Testis (tissue), 3 donors: ENCODE data around the gene TMEM201. TPM values are rescaled to one million over a fixed set of nuclear protein-coding genes. Genes with fewer than 3 reads are reported as not detected.

ENCODE experiments used
- DNase-seq: peaks from one replicate; pipeline ENCODE4 v3.0.0-alpha.2; 2019
- H3K27ac ChIP-seq, 2 donors: fragments of 200-600 bp; sonication (generic); one replicate each; pipeline ENCODE4 v1.5.1; 2019
- H3K27me3 ChIP-seq: fragments of 200-600 bp; sonication (generic); one replicate; pipeline ENCODE4 v1.5.1; 2019
- H3K36me3 ChIP-seq: fragments of 200-600 bp; sonication (generic); one replicate; pipeline ENCODE4 v1.5.1; 2017; ENCODE audit warnings: low read depth; ENCODE audit errors: missing control alignments
- H3K4me1 ChIP-seq: fragments of 200-600 bp; sonication (generic); one replicate; pipeline ENCODE4 v1.5.1; 2019
- H3K4me3 ChIP-seq, 2 donors: fragments of 200-600 bp; sonication (generic); one replicate each; pipeline ENCODE4 v1.5.1; 2017 to 2019
- H3K9me3 ChIP-seq: fragments of 200-600 bp; sonication (generic); one replicate; pipeline ENCODE4 v1.5.1; 2017
- POLR2A ChIP-seq: fragments of 450-650 bp; IDR thresholded peaks from one replicate; pipeline ENCODE4 v1.6.1; 2017; ENCODE audit warnings: antibody characterized with exemption, mild to moderate bottlenecking, moderate library complexity
- WGBS, 2 donors: methylation state at CpG; one replicate each; pipeline ENCODE4 v1.1.5; 2018; 5-methylcytosine and 5-hydroxymethylcytosine counted together
- intact Hi-C: fragments of 100-400 bp; cut with DNase I; formaldehyde crosslinking; loops from one replicate; pipeline ENCODE4 v1.15.1; 2023; ENCODE audit warnings: low total_unique reads
- polyA plus RNA-seq: library from polyadenylated mRNA; stranded (reverse); fragments of 350-450 nt; fragmentation: Illumina TruSeq; extraction: RNeasy Lipid Tissue Mini Kit (QIAGEN cat#74804); gene quantifications from one replicate; pipeline ENCODE4 v1.2.3, GENCODE V29; 2014; ENCODE audit warnings: low read depth, low replicate concordance; ENCODE audit not compliant: insufficient read depth
- total RNA-seq, 2 donors: library from RNA; depleted of rRNA; stranded (reverse); fragments of >200 nt; gene quantifications; one replicate each; pipeline ENCODE4 v1.2.3, GENCODE V29; 2016
- TF ChIP-seq, protein P1 (sequence below), 3 experiments: fragments of 450-650 bp in 2 of 3; fragments of 200-600 bp in 1 of 3; sonication (generic) in 1 of 3; IDR thresholded peaks; one replicate each; pipeline ENCODE4 v1.5.1; 2016 to 2019; ENCODE audit warnings: antibody characterized with exemption in 3 of 3, mild to moderate bottlenecking in 2 of 3, moderate library complexity in 1 of 3

TMEM201 gene
- total and polyA plus RNA-seq, 3 donors from 2014 or later = 26.6 to 36.2 (median 35.8) TPM

DNA sequence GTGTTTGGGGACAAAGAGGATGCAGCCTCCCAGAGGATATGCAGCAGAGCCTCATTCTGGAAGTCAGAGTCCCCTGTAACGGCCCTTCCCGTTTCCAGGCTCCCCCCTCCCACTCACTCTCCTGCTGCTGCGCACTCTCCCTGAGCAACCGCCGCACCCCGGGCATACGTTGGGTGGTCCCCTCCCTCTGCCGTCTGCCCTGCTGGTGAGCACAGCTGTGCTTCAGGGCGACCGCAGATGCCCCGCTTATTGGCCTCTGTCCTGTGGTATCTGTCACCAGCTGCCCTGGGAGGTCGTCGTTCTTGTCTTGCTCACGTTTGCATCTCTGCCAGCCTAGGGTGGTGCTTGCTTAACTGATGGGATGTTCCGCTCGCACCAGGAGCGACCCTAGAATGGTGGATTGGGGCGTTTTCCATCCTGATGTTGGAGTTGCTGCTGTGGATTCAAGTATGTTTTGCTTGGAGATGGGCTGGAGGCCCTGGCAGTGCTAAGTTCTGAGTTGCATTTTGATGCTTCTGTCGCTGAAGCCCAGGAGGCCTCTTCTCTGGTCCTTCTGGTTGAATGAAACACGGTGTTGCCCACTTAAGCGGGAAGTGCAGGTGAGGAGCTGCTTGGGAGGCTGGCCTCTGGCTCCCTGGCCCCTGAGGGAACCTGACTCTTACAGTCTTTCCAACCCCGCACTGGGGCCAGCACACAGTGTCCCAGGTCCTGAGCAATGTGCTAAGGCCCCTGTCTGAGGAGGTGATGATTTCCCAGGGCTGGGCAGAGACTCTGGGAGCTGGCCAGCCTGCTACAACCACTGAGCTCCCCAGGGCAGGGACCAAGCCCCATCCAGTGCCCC lies 3.2 kb downstream of the TMEM201 start:
- Histone ChIP-seq H3K36me3 (no peaks in the 10 kb centered on the region), H3K4me3 (no peak overlapping the region), H3K27me3 (no peaks in the 10 kb centered on the region), H3K27ac (no peak overlapping the region), H3K9me3 (no peaks in the 10 kb centered on the region), H3K4me1 (peaks cover 38% of the 10 kb centered on the region)
- intact Hi-C loops = no loop called here
- TF ChIP-seq, protein P1, sequence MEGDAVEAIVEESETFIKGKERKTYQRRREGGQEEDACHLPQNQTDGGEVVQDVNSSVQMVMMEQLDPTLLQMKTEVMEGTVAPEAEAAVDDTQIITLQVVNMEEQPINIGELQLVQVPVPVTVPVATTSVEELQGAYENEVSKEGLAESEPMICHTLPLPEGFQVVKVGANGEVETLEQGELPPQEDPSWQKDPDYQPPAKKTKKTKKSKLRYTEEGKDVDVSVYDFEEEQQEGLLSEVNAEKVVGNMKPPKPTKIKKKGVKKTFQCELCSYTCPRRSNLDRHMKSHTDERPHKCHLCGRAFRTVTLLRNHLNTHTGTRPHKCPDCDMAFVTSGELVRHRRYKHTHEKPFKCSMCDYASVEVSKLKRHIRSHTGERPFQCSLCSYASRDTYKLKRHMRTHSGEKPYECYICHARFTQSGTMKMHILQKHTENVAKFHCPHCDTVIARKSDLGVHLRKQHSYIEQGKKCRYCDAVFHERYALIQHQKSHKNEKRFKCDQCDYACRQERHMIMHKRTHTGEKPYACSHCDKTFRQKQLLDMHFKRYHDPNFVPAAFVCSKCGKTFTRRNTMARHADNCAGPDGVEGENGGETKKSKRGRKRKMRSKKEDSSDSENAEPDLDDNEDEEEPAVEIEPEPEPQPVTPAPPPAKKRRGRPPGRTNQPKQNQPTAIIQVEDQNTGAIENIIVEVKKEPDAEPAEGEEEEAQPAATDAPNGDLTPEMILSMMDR (IDR thresholded peaks at IDR 0.05) = no peak
- TF ChIP-seq POLR2A = no peak
- no peak for DNase-seq
- 68 to 71% methylated on average over 19 to 22 of the region's 22 CpGs for WGBS, 2 donors

DNA sequence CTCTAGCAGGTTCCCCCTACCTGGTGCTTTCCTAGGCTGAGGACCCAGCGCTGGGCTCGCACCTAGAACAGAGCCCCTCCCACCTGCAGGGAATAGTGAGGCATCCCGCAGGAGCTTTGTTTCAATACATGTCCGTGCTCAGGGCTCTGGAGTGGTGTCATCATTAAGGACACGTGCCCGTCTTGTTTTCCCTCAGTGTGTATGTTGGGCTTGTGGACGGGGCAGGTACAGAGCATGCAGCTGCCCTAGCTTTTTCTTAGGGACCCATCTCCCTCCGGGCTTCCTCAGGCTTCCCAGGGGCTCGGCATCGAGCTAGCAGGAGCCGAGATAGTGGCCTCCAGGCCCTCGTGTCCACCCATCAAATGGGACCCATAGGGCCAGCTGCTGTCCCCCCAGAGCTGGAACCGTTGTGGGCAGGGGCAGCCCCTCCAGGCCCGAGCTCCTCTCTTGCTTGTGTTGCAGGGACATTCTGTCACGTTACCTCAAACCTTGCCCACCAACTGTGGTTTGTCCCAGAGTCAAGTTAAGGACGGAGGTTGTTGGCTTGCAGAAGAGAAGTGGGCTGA lies 3.9 kb downstream of the TMEM201 start:
- no peak for DNase-seq
- Histone ChIP-seq H3K27me3 (no peaks in the 10 kb centered on the region), H3K36me3 (no peaks in the 10 kb centered on the region), H3K4me3 (no peak overlapping the region), H3K4me1 (peaks cover 46% of the 10 kb centered on the region), H3K9me3 (no peaks in the 10 kb centered on the region), H3K27ac (no peak overlapping the region)
- TF ChIP-seq, protein P1 (IDR thresholded peaks at IDR 0.05) = no peak
- TF ChIP-seq POLR2A = no peak
- WGBS, 2 donors = 75 to 79% methylated on average over 10 to 16 of the region's 16 CpGs
- intact Hi-C loops = no loop called here

DNA sequence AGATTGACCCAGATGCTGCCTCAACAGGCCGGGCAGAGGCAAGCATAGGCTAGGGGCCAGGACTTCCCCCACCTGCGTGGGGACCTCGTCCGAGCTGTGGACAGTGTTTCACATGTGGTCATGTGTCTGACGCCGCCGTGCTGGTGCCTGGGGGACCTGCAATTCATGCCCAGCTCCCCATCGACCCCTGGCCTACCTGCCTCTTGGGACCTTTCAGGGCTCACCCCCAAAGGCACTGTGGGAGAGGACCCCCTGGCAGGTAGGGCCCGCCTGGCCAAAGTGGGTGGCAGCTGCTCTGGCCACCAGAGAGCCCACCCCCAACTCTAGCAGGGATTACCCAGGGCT lies 4.4 kb downstream of the TMEM201 start:
- no peaks in the 10 kb centered on the region for H3K36me3 ChIP-seq
- TF ChIP-seq, protein P1 (IDR thresholded peaks at IDR 0.05) = no peak
- no peak for TF ChIP-seq POLR2A
- no peaks in the 10 kb centered on the region for H3K27me3 ChIP-seq
- DNase-seq = no peak
- no peak overlapping the region for H3K4me3 ChIP-seq
- H3K27ac ChIP-seq = no peak overlapping the region
- peaks cover 46% of the 10 kb centered on the region for H3K4me1 ChIP-seq
- H3K9me3 ChIP-seq = no peaks in the 10 kb centered on the region
- WGBS, 2 donors = 64 to 68% methylated on average over 3 to 9 of the region's 9 CpGs
- intact Hi-C loops = no loop called here

DNA sequence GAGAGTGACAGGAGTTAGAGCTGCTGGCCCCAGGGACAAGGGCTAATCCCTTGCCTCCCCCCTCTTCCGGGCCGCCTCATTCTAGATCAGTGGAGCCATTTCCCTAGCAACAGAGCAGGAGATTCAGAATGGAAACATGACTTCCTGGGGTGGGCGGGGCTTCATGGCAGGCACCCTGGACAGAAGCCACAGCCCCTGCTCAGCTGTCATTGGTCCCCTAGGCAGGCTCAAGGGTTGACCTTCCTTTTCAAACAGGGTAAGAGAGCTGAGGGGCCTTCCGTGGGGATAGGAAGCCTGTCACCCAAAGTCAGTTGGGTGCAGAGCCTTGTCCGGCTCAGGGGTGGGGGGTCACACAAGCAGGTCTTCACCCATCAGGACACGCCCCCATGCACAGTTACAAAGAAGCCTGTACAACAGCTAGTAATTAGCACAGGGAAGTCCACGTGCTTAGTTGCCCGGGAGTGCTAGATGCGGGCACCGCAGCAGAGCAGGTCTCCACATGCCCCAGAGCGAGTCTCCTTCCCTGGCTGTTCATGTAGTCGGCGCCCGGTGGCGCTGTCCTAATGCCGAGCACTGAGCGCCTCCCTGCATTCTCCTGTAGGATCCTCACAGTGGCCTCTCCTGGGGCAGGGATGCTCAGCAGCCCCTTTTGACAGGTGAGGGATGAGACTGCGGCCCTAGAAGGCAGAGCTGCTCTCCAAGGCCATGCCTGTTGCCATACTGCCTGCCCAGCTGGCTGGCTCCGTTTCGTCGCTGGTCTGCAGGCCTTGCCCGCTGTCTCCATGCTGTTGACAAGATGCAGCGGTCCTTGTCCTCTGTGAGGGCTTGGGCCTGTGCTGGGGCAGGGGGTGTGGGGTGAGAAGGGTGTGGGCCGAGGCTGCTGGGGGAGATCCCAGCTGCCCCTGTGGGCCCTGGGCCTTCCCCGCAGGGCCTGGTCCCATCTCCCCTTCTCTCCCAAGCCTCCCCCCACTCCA lies 5.1 kb downstream of the TMEM201 start:
- WGBS, 2 donors = 74 to 89% methylated on average over 10 to 25 of the region's 25 CpGs
- peak; percentile 79 for DNase-seq
- no peaks in the 10 kb centered on the region for H3K9me3 ChIP-seq
- H3K4me1 ChIP-seq = peaks cover 46% of the 10 kb centered on the region
- no peak overlapping the region for H3K27ac ChIP-seq
- no peak for TF ChIP-seq POLR2A
- TF ChIP-seq, protein P1 (IDR thresholded peaks at IDR 0.05) = no peak
- H3K27me3 ChIP-seq = no peaks in the 10 kb centered on the region
- H3K36me3 ChIP-seq = no peaks in the 10 kb centered on the region
- intact Hi-C loops = no loop called here
- no peak overlapping the region for H3K4me3 ChIP-seq
